ENCODE results near the gene SPRED2.

GRCh38 chr2:65298089-65298488 lies 134.3 kb downstream of the SPRED2 start:
- TF ChIP-seq NR2F2 (IDR thresholded peaks at IDR 0.05) (no peak), CTCF (IDR thresholded peaks at IDR 0.05; ENCODE audit: low read depth, low read length, missing input control) (no peak), REST (IDR thresholded peaks at IDR 0.05) (no peak), SP1 (IDR thresholded peaks at IDR 0.05) (no peak), GABPA (IDR thresholded peaks at IDR 0.05 in 1 of 2, conservative IDR thresholded peaks at IDR 0.05 in 1 of 2) (no peak)
